ENCODE measurements around the gene ALDOC.

The ALDOC gene

GRCh38 chr17:28524476-28525424 lies 51.9 kb downstream of the ALDOC start:
- TF ChIP-seq RAD21 (IDR thresholded peaks at IDR 0.05; ENCODE audit: low read depth) (no peak), MAX (IDR thresholded peaks at IDR 0.05) (no peak), TEAD4 (IDR thresholded peaks at IDR 0.05) (peak; percentile 38; the same call in 1 of the 2 replicates), NFIC (IDR thresholded peaks at IDR 0.05) (peak; percentile 24; the same call in 1 of the 2 replicates)

- no peak for TF ChIP-seq NFIC (IDR thresholded peaks at IDR 0.05)
Observed at GRCh38 chr17:28523876-28524275, 52.8 kb downstream of the ALDOC start.

- no peak for TF ChIP-seq ZBTB7A (IDR thresholded peaks at IDR 0.05; ENCODE audit: low read depth)
- no peak for TF ChIP-seq CREB1 (IDR thresholded peaks at IDR 0.05; ENCODE audit: low read depth)
- TF ChIP-seq MAX (IDR thresholded peaks at IDR 0.05), result no peak
- TF ChIP-seq EP300 (IDR thresholded peaks at IDR 0.05; ENCODE audit: borderline replicate concordance), result no peak
- no peak for TF ChIP-seq EGR1 (IDR thresholded peaks at IDR 0.05)
- no peak for TF ChIP-seq TCF12 (IDR thresholded peaks at IDR 0.05; ENCODE audit: low read depth)
- TF ChIP-seq TEAD4 (IDR thresholded peaks at IDR 0.05), result no peak
- no peak for TF ChIP-seq REST (IDR thresholded peaks at IDR 0.05; ENCODE audit: low read depth)
- no peak for TF ChIP-seq FOXM1 (IDR thresholded peaks at IDR 0.05; ENCODE audit: borderline replicate concordance, low read depth)
- no peak for TF ChIP-seq CEBPB (IDR thresholded peaks at IDR 0.05)
Observed at GRCh38 chr17:28523186-28523585, 53.5 kb downstream of the ALDOC start.
